Measurements from ENCODE around the gene CD63.

Gene CD63

GRCh38 chr12:55720894-55721444 is 7.8 kb downstream of the CD63 start:
- DNase-seq, result peak; percentile 75 to 93

GRCh38 chr12:55720071-55720564 is 8.7 kb downstream of the CD63 start, which contains the start of gene RDH5:
RDH5 (plus strand) TSS chr12:55720393; CDS start chr12:55721185, 792 bp downstream.
- peak; percentile 58 to 91 for DNase-seq

- DNase-seq, result no peak
Observed at GRCh38 chr12:55719371-55719770, 9.4 kb downstream of the CD63 start.

GRCh38 chr12:55718624-55719275 is 10.1 kb downstream of the CD63 start:
- no peak for DNase-seq

- DNase-seq, result no peak
Observed at GRCh38 chr12:55718015-55718414, 10.8 kb downstream of the CD63 start.

GRCh38 chr12:55717011-55718007 is 11.5 kb downstream of the CD63 start:
- peak; percentile 84 to 95 for DNase-seq

GRCh38 chr12:55716582-55716957 is 12.2 kb downstream of the CD63 start:
- no peak for DNase-seq

GRCh38 chr12:55715833-55716581 is 12.8 kb downstream of the CD63 start, which contains the start of gene BLOC1S1:
BLOC1S1 (plus strand) TSS chr12:55716046; CDS start chr12:55716052, 6 bp downstream.
- DNase-seq, result peak; percentile 96 to 98

GRCh38 chr12:55715169-55715764 is 13.5 kb downstream of the CD63 start:
- no peak for DNase-seq

GRCh38 chr12:55713721-55714120 is 15.1 kb downstream of the CD63 start:
- no peak for DNase-seq

- DNase-seq, result peak; percentile 43 to 53
Observed at GRCh38 chr12:55712700-55713415, 16.0 kb downstream of the CD63 start.

- peak in 1 of 2 experiments; percentile 63 for DNase-seq
Observed at GRCh38 chr12:55711786-55712553, 16.8 kb downstream of the CD63 start.

- no peak for DNase-seq
Observed at GRCh38 chr12:55708695-55709233, 20.0 kb downstream of the CD63 start.

GRCh38 chr12:55707841-55708694 is 20.7 kb downstream of the CD63 start, which contains the start of gene ITGA7:
ITGA7 (minus strand) TSS chr12:55707904; CDS start chr12:55707682, 222 bp downstream.
- peak in 1 of 2 experiments; percentile 77 for DNase-seq

GRCh38 chr12:55707219-55707671 is 21.6 kb downstream of the CD63 start:
- no peak for DNase-seq

GRCh38 chr12:55706568-55707218 is 22.1 kb downstream of the CD63 start:
- no peak for DNase-seq

- DNase-seq, result no peak
Observed at GRCh38 chr12:55705782-55706402, 22.9 kb downstream of the CD63 start.
